Parathyroid adenoma (tissue), 2 donors: ENCODE results near the gene XAF1.

Experiments
- H2AFZ ChIP-seq: fragments of 300-600 bp; sonication (generic); one replicate; pipeline ENCODE4 v1.7.0; 2017; ENCODE audit warnings: antibody characterized with exemption, mild to moderate bottlenecking
- H3K27ac ChIP-seq: fragments of 300-600 bp; sonication (generic); one replicate; pipeline ENCODE4 v1.7.0; 2017
- H3K27me3 ChIP-seq: fragments of 300-600 bp; sonication (generic); one replicate; pipeline ENCODE4 v1.7.0; 2017; ENCODE audit warnings: low read length; ENCODE audit not compliant: control insufficient read depth, insufficient read depth
- H3K36me3 ChIP-seq: fragments of 300-600 bp; sonication (generic); one replicate; pipeline ENCODE4 v1.7.0; 2017; ENCODE audit warnings: low read length; ENCODE audit not compliant: control insufficient read depth, insufficient read depth
- H3K4me1 ChIP-seq: fragments of 300-600 bp; sonication (generic); one replicate; pipeline ENCODE4 v1.7.0; 2017; ENCODE audit warnings: control low read depth
- H3K4me2 ChIP-seq: fragments of 300-600 bp; sonication (generic); one replicate; pipeline ENCODE4 v1.7.0; 2017; ENCODE audit warnings: low read length
- H3K4me3 ChIP-seq: fragments of 300-600 bp; sonication (generic); one replicate; pipeline ENCODE4 v1.7.0; 2017; ENCODE audit warnings: low read depth, low read length
- H3K79me2 ChIP-seq: fragments of 300-600 bp; sonication (generic); one replicate; pipeline ENCODE4 v1.7.0; 2017; ENCODE audit warnings: control low read depth
- H3K9ac ChIP-seq: fragments of 300-600 bp; sonication (generic); one replicate; pipeline ENCODE4 v1.7.0; 2017; ENCODE audit warnings: mild to moderate bottlenecking
- H3K9me3 ChIP-seq: fragments of 300-600 bp; sonication (generic); one replicate; pipeline ENCODE4 v1.7.0; 2017; ENCODE audit warnings: low read length; ENCODE audit not compliant: control insufficient read depth
- CTCF ChIP-seq: fragments of 300-600 bp; sonication (generic); IDR thresholded peaks from one replicate; pipeline ENCODE4 v1.7.0; 2017; ENCODE audit warnings: antibody characterized with exemption, mild to moderate bottlenecking
- donor health status: primary hyperparathyroidism.

XAF1 gene

GRCh38 chr17:6796017-6796886 is 40.4 kb downstream of the XAF1 start:
- no peaks in the 10 kb centered on the region for H3K36me3 ChIP-seq
- no peaks in the 10 kb centered on the region for H3K79me2 ChIP-seq
- no peak overlapping the region for H3K4me2 ChIP-seq
- H3K4me3 ChIP-seq, result no peak overlapping the region
- no peak for TF ChIP-seq CTCF
- H2AFZ ChIP-seq, result no peak overlapping the region
- H3K9ac ChIP-seq, result no peak overlapping the region
- H3K9me3 ChIP-seq, result no peaks in the 10 kb centered on the region
- H3K27ac ChIP-seq, result no peak overlapping the region
- H3K27me3 ChIP-seq, result no peaks in the 10 kb centered on the region
- peaks cover 3% of the 10 kb centered on the region for H3K4me1 ChIP-seq

GRCh38 chr17:6796887-6797490 is 41.1 kb downstream of the XAF1 start:
- Histone ChIP-seq H3K27ac (no peak overlapping the region), H3K4me2 (no peak overlapping the region), H3K79me2 (no peaks in the 10 kb centered on the region), H2AFZ (no peak overlapping the region), H3K27me3 (no peaks in the 10 kb centered on the region), H3K9ac (no peak overlapping the region), H3K36me3 (no peaks in the 10 kb centered on the region), H3K4me1 (peaks cover 3% of the 10 kb centered on the region), H3K9me3 (no peaks in the 10 kb centered on the region), H3K4me3 (no peak overlapping the region)
- TF ChIP-seq CTCF, result no peak

GRCh38 chr17:6797718-6798351 is 42.0 kb downstream of the XAF1 start:
- no peak for TF ChIP-seq CTCF
- no peaks in the 10 kb centered on the region for H3K79me2 ChIP-seq
- peaks cover 3% of the 10 kb centered on the region for H3K4me1 ChIP-seq
- no peaks in the 10 kb centered on the region for H3K9me3 ChIP-seq
- H3K36me3 ChIP-seq, result no peaks in the 10 kb centered on the region
- no peak overlapping the region for H3K4me2 ChIP-seq
- H3K4me3 ChIP-seq, result no peak overlapping the region
- H2AFZ ChIP-seq, result no peak overlapping the region
- H3K9ac ChIP-seq, result no peak overlapping the region
- H3K27ac ChIP-seq, result no peak overlapping the region
- no peaks in the 10 kb centered on the region for H3K27me3 ChIP-seq

- no peak overlapping the region for H3K4me3 ChIP-seq
- TF ChIP-seq CTCF, result no peak
- no peak overlapping the region for H2AFZ ChIP-seq
- no peak overlapping the region for H3K9ac ChIP-seq
- no peaks in the 10 kb centered on the region for H3K36me3 ChIP-seq
- H3K27ac ChIP-seq, result no peak overlapping the region
- no peaks in the 10 kb centered on the region for H3K79me2 ChIP-seq
- no peaks in the 10 kb centered on the region for H3K9me3 ChIP-seq
- H3K4me2 ChIP-seq, result no peak overlapping the region
- no peaks in the 10 kb centered on the region for H3K27me3 ChIP-seq
- peaks cover 3% of the 10 kb centered on the region for H3K4me1 ChIP-seq
These were observed 43.9 kb downstream of the XAF1 start for GRCh38 chr17:6799738-6800137.
